IPS-15b (cell line): ENCODE results near the gene TRAK2.
"Not testable (repeated sequence)": the region's sequence is repeated elsewhere in the genome, so short reads cannot be mapped to it uniquely, and the experiment has no call there.

Source experiments
- H3K27me3 ChIP-seq: one replicate; pipeline ENCODE4 v1.6.1; 2013; ENCODE audit warnings: low read length; ENCODE audit not compliant: control insufficient read depth, insufficient read depth
- H3K36me3 ChIP-seq: one replicate; pipeline ENCODE4 v1.6.1; 2013; ENCODE audit warnings: low read length; ENCODE audit not compliant: control insufficient read depth, insufficient read depth
- H3K4me1 ChIP-seq: one replicate; pipeline ENCODE4 v1.6.1; 2013; ENCODE audit warnings: mild to moderate bottlenecking, low read length; ENCODE audit not compliant: control insufficient read depth, insufficient read depth
- H3K4me3 ChIP-seq: one replicate; pipeline ENCODE4 v1.5.1; 2013; ENCODE audit warnings: low read depth, low read length
- H3K9ac ChIP-seq: one replicate; pipeline ENCODE4 v1.6.1; 2013; ENCODE audit warnings: low read depth, mild to moderate bottlenecking, low read length
- H3K9me3 ChIP-seq: one replicate; pipeline ENCODE4 v1.6.1; 2013; ENCODE audit warnings: mild to moderate bottlenecking, low read length; ENCODE audit not compliant: control insufficient read depth, insufficient read depth

TRAK2 gene

GRCh38 chr2:201448061-201448460 is 3.2 kb downstream of the TRAK2 start:
- Histone ChIP-seq H3K4me1 (no peaks in the 10 kb centered on the region), H3K9ac (no peak overlapping the region), H3K9me3 (no peaks in the 10 kb centered on the region), H3K27me3 (no peaks in the 10 kb centered on the region), H3K4me3 (no peak overlapping the region), H3K36me3 (no peaks in the 10 kb centered on the region)

GRCh38 chr2:201447086-201447485 is 4.2 kb downstream of the TRAK2 start:
- no peaks in the 10 kb centered on the region for H3K4me1 ChIP-seq
- H3K36me3 ChIP-seq, result no peaks in the 10 kb centered on the region
- no peaks in the 10 kb centered on the region for H3K9me3 ChIP-seq
- no peak overlapping the region for H3K4me3 ChIP-seq
- no peaks in the 10 kb centered on the region for H3K27me3 ChIP-seq
- no peak overlapping the region for H3K9ac ChIP-seq

GRCh38 chr2:201444746-201445465 is 6.4 kb downstream of the TRAK2 start:
- Histone ChIP-seq H3K9ac (no peak overlapping the region), H3K27me3 (no peaks in the 10 kb centered on the region), H3K36me3 (no peaks in the 10 kb centered on the region), H3K4me1 (no peaks in the 10 kb centered on the region), H3K4me3 (no peak overlapping the region), H3K9me3 (no peaks in the 10 kb centered on the region)

- H3K27me3 ChIP-seq, result no peaks in the 10 kb centered on the region
- H3K4me1 ChIP-seq, result no peaks in the 10 kb centered on the region
- H3K36me3 ChIP-seq, result no peaks in the 10 kb centered on the region
- H3K9me3 ChIP-seq, result no peaks in the 10 kb centered on the region
- H3K4me3 ChIP-seq, result no peak overlapping the region
- H3K9ac ChIP-seq, result no peak overlapping the region
Measured at GRCh38 chr2:201441409-201441808, 9.8 kb downstream of the TRAK2 start.

- Histone ChIP-seq H3K36me3 (no peaks in the 10 kb centered on the region), H3K9ac (no peak overlapping the region), H3K4me3 (no peak overlapping the region), H3K4me1 (no peaks in the 10 kb centered on the region), H3K9me3 (no peaks in the 10 kb centered on the region), H3K27me3 (no peaks in the 10 kb centered on the region)
Measured at GRCh38 chr2:201440182-201440581, 11.1 kb downstream of the TRAK2 start.

GRCh38 chr2:201439336-201439922 is 11.8 kb downstream of the TRAK2 start:
- H3K9me3 ChIP-seq, H3K4me1 ChIP-seq, H3K4me3 ChIP-seq, H3K9ac ChIP-seq, H3K36me3 ChIP-seq, H3K27me3 ChIP-seq: not testable (repeated sequence)

GRCh38 chr2:201436141-201436540 is 15.1 kb downstream of the TRAK2 start:
- H3K36me3 ChIP-seq, result no peaks in the 10 kb centered on the region
- H3K9ac ChIP-seq, result no peak overlapping the region
- H3K4me1 ChIP-seq, result no peaks in the 10 kb centered on the region
- no peaks in the 10 kb centered on the region for H3K9me3 ChIP-seq
- no peaks in the 10 kb centered on the region for H3K27me3 ChIP-seq
- no peak overlapping the region for H3K4me3 ChIP-seq

- no peak overlapping the region for H3K4me3 ChIP-seq
- no peaks in the 10 kb centered on the region for H3K4me1 ChIP-seq
Measured at GRCh38 chr2:201433394-201433995, 17.8 kb downstream of the TRAK2 start.

GRCh38 chr2:201432621-201433393 is 18.5 kb downstream of the TRAK2 start:
- no peak overlapping the region for H3K4me3 ChIP-seq
- H3K27me3 ChIP-seq, result no peaks in the 10 kb centered on the region
- no peaks in the 10 kb centered on the region for H3K9me3 ChIP-seq
- no peaks in the 10 kb centered on the region for H3K36me3 ChIP-seq
- no peaks in the 10 kb centered on the region for H3K4me1 ChIP-seq
- H3K9ac ChIP-seq, result no peak overlapping the region

More at GRCh38 chr2:201433394-201433995, 17.8 kb downstream of the TRAK2 start:
- no peaks in the 10 kb centered on the region for H3K27me3 ChIP-seq
- no peaks in the 10 kb centered on the region for H3K36me3 ChIP-seq
- no peak overlapping the region for H3K9ac ChIP-seq
- no peaks in the 10 kb centered on the region for H3K9me3 ChIP-seq

GRCh38 chr2:201432038-201432620 is 19.1 kb downstream of the TRAK2 start:
- no peak overlapping the region for H3K9ac ChIP-seq
- H3K27me3 ChIP-seq, result no peaks in the 10 kb centered on the region
- no peaks in the 10 kb centered on the region for H3K4me1 ChIP-seq
- H3K36me3 ChIP-seq, result no peaks in the 10 kb centered on the region
- H3K9me3 ChIP-seq, result no peaks in the 10 kb centered on the region
- H3K4me3 ChIP-seq, result no peak overlapping the region

GRCh38 chr2:201430839-201431238 is 20.4 kb downstream of the TRAK2 start:
- Histone ChIP-seq H3K27me3 (no peaks in the 10 kb centered on the region), H3K9ac (no peak overlapping the region), H3K4me1 (no peaks in the 10 kb centered on the region), H3K9me3 (no peaks in the 10 kb centered on the region), H3K36me3 (no peaks in the 10 kb centered on the region), H3K4me3 (no peak overlapping the region)
